Measurements from ENCODE around the gene MLXIPL. TPM values are rescaled to one million over a fixed set of nuclear protein-coding genes. Genes with fewer than 3 reads are reported as not detected.
A peak's percentile ranks its signal among the peaks of the same experiment; 100 is the strongest.

The MLXIPL gene
- total and polyA plus RNA-seq, 2 of the 8 experiments (the other 6 are each of a cell fraction or from before 2014, with no cell fraction given) = 9.4 to 10.6 TPM

DNA sequence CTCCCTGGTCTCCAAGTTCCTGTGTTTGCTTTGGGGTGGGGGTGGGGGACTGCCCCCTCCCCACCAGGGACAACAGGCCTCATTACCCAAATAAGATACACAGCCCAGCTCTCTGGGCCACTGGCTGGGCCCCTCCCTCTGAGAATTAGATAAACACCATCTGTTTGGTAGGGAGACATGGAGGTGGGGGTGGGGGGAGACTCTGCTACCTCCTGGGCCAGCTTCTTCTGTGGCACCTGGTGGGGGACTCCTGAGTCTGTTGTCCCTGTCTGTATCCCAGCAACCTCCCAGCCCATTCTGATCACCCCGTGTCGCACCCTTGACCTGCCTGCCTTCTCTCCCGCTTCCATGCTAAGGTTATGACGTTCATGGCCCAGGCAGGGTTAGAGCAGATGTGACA lies 5.8 kb downstream of the MLXIPL start:
- CTCF ChIA-PET (ENCODE audit: partially characterized antibody) = interaction anchor here (0.6 to 17.4 kb wide), 7 partner anchors 11 to 116 kb away, joined by 3 to 136 read pairs (median 4); no protein-coding TSS in a partner anchor
- FAIRE-seq = no peak
- H2BK12ac ChIP-seq (ENCODE audit: low read depth, low read length) = no peak overlapping the region; the same call in 1 of the 2 replicates
- H3K9ac ChIP-seq (replicated peaks in 1 of 4; ENCODE audit: extremely low read depth in 1 of 4, low read depth in 3 of 4, low read length in 3 of 4) = no peak overlapping the region
- H3K56ac ChIP-seq (replicated peaks; ENCODE audit: insufficient read length, low read depth, low read length) = no peak overlapping the region
- no peak overlapping the region for H3K4ac ChIP-seq (replicated peaks; ENCODE audit: insufficient read length, low read depth, low read length)
- H3K79me1 ChIP-seq (ENCODE audit: low read depth, low read length) = no peaks in the 10 kb centered on the region
- no peak overlapping the region for H2BK20ac ChIP-seq (ENCODE audit: low read length)
- no peak overlapping the region for H4K91ac ChIP-seq (replicated peaks; ENCODE audit: insufficient read length, low read length)
- no peaks in the 10 kb centered on the region for H3K9me3 ChIP-seq (ENCODE audit: insufficient read depth in 2 of 2, low read depth in 1 of 2, low read length in 1 of 2)
- H3K4me3 ChIP-seq (ENCODE audit: extremely low read depth in 1 of 4, insufficient read depth in 2 of 4, low read depth in 3 of 4, low read length in 4 of 4) = no peak overlapping the region
- no peak overlapping the region for H4K5ac ChIP-seq (ENCODE audit: insufficient read length, low read depth, low read length)
- H2BK15ac ChIP-seq (ENCODE audit: low read length) = no peak overlapping the region
- no peak overlapping the region for H3K14ac ChIP-seq (ENCODE audit: insufficient read length)
- no peak overlapping the region for H3K23ac ChIP-seq (ENCODE audit: insufficient read length)
- peaks cover 0 to 6% of the 10 kb centered on the region in 2 experiments for H4K20me1 ChIP-seq (replicated peaks in 1 of 2; ENCODE audit: control insufficient read depth in 1 of 2, insufficient read depth in 2 of 2, low read length in 2 of 2)
- no peaks in the 10 kb centered on the region for H3K36me3 ChIP-seq (ENCODE audit: control insufficient read depth in 2 of 4, insufficient read depth in 4 of 4, low read length in 3 of 4)
- H3K23me2 ChIP-seq (ENCODE audit: low read depth, low read length) = peaks cover 11% of the 10 kb centered on the region
- H3K18ac ChIP-seq (ENCODE audit: extremely low read depth, low read length) = no peak overlapping the region
- peaks cover 0 to 5% (median 3%) of the 10 kb centered on the region in 4 experiments; a peak in 6 of 7 replicates for H3K4me1 ChIP-seq (replicated peaks in 1 of 4; ENCODE audit: control insufficient read depth in 3 of 4, insufficient read depth in 4 of 4, low read length in 3 of 4)
- peak overlapping the region; percentile 84 for H4K8ac ChIP-seq (ENCODE audit: extremely low read depth, insufficient read depth, low read length)
- no peak for DNase-seq (ENCODE audit: low read depth in 1 of 2, low spot score in 2 of 2)
- no peak overlapping the region for H2AFZ ChIP-seq (ENCODE audit: low read length)
- no peak overlapping the region for H2BK5ac ChIP-seq (ENCODE audit: low read depth, low read length)
- WGBS, 2 experiments (ENCODE audit: extremely low coverage in 1 of 2, insufficient coverage in 1 of 2, insufficient read length in 1 of 2, insufficient replicate concordance in 2 of 2, low coverage in 1 of 2, low lambda C conversion rate in 2 of 2, missing lambda C conversion rate in 1 of 2) = 85% methylated on average over 4 of the region's 4 CpGs; no CpG with 5 or more reads in 1 of the 2 experiments
- H3K27ac ChIP-seq (ENCODE audit: low read depth, low read length) = no peak overlapping the region
- no peak overlapping the region for H2BK120ac ChIP-seq (replicated peaks; ENCODE audit: low read depth, low read length)
- H2AK5ac ChIP-seq (ENCODE audit: low read depth, low read length) = no peak overlapping the region; the same call in 1 of the 2 replicates
- no peak for TF ChIP-seq SP4 (IDR thresholded peaks at IDR 0.05; ENCODE audit: low read length)
- no peak for TF ChIP-seq ASH2L (IDR thresholded peaks at IDR 0.05; ENCODE audit: low read length)
- TF ChIP-seq RNF2 (IDR thresholded peaks at IDR 0.05; ENCODE audit: borderline replicate concordance, low read depth, low read length, missing control alignments, poor library complexity, severe bottlenecking) = no peak
- TF ChIP-seq EGR1 (IDR thresholded peaks at IDR 0.05; ENCODE audit: borderline replicate concordance, low read depth, low read length) = no peak
- TF ChIP-seq RXRA (IDR thresholded peaks at IDR 0.05; ENCODE audit: insufficient read depth, low read depth, low read length) = no peak
- TF ChIP-seq JUND (IDR thresholded peaks at IDR 0.05; ENCODE audit: low read length) = no peak
- TF ChIP-seq, protein P1, sequence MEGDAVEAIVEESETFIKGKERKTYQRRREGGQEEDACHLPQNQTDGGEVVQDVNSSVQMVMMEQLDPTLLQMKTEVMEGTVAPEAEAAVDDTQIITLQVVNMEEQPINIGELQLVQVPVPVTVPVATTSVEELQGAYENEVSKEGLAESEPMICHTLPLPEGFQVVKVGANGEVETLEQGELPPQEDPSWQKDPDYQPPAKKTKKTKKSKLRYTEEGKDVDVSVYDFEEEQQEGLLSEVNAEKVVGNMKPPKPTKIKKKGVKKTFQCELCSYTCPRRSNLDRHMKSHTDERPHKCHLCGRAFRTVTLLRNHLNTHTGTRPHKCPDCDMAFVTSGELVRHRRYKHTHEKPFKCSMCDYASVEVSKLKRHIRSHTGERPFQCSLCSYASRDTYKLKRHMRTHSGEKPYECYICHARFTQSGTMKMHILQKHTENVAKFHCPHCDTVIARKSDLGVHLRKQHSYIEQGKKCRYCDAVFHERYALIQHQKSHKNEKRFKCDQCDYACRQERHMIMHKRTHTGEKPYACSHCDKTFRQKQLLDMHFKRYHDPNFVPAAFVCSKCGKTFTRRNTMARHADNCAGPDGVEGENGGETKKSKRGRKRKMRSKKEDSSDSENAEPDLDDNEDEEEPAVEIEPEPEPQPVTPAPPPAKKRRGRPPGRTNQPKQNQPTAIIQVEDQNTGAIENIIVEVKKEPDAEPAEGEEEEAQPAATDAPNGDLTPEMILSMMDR (IDR thresholded peaks at IDR 0.05; ENCODE audit: control extremely low read depth in 1 of 3, insufficient read depth in 1 of 3, low read depth in 1 of 3, low read length in 3 of 3) = no peak
- no peak for TF ChIP-seq CHD1 (IDR thresholded peaks at IDR 0.05; ENCODE audit: low read depth, low read length)
- H3K79me2 ChIP-seq (ENCODE audit: control insufficient read depth in 1 of 2, insufficient read depth in 2 of 2, low read length in 2 of 2) = no peaks in the 10 kb centered on the region
- H3K27me3 ChIP-seq (replicated peaks in 1 of 4; ENCODE audit: control insufficient read depth in 3 of 4, extremely low read depth in 1 of 4, insufficient read depth in 3 of 4, low read length in 3 of 4) = peaks cover 0 to 5% (median 3%) of the 10 kb centered on the region in 4 experiments; a peak in 5 of 7 replicates
- POLR2A ChIA-PET (ENCODE audit: partially characterized antibody) = interaction anchor here (0.8 to 2.1 kb wide), 4 partner anchors 16 to 88 kb away, joined by 3 to 5 read pairs (median 3); no protein-coding TSS in a partner anchor
- H3K4me2 ChIP-seq (ENCODE audit: insufficient read depth in 1 of 2, low read depth in 2 of 2, low read length in 2 of 2) = no peak overlapping the region
